ENCODE data around the gene ZFYVE9.

Gene ZFYVE9

GRCh38 chr1:52352690-52353089, 210.8 kb downstream of the ZFYVE9 start:
- Histone ChIP-seq H3K4me1 (ENCODE audit: insufficient read depth, poor library complexity, severe bottlenecking) (no peaks in the 10 kb centered on the region), H3K9me3 (ENCODE audit: severe bottlenecking) (no peaks in the 10 kb centered on the region), H3K27me3 (ENCODE audit: insufficient read depth, poor library complexity, severe bottlenecking) (no peaks in the 10 kb centered on the region), H3K36me3 (ENCODE audit: low read depth) (peaks cover 66% of the 10 kb centered on the region), H3K27ac (ENCODE audit: poor library complexity, severe bottlenecking) (no peak overlapping the region), H3K4me3 (ENCODE audit: severe bottlenecking) (no peak overlapping the region)
- ATAC-seq (ENCODE audit: low read depth) = no peak
- no peak for DNase-seq (ENCODE audit: low spot score)
- no peak for TF ChIP-seq CTCF (IDR thresholded peaks at IDR 0.05; ENCODE audit: poor library complexity, severe bottlenecking)

GRCh38 chr1:52355436-52355835, 213.5 kb downstream of the ZFYVE9 start:
- Histone ChIP-seq H3K27me3 (ENCODE audit: insufficient read depth, poor library complexity, severe bottlenecking) (no peaks in the 10 kb centered on the region), H3K4me1 (ENCODE audit: insufficient read depth, poor library complexity, severe bottlenecking) (no peaks in the 10 kb centered on the region), H3K4me3 (ENCODE audit: severe bottlenecking) (no peak overlapping the region), H3K27ac (ENCODE audit: poor library complexity, severe bottlenecking) (no peak overlapping the region), H3K36me3 (ENCODE audit: low read depth) (peaks cover 89% of the 10 kb centered on the region), H3K9me3 (ENCODE audit: severe bottlenecking) (no peaks in the 10 kb centered on the region)
- TF ChIP-seq CTCF (IDR thresholded peaks at IDR 0.05; ENCODE audit: poor library complexity, severe bottlenecking) = no peak
- ATAC-seq (ENCODE audit: low read depth) (no peak), DNase-seq (ENCODE audit: low spot score) (no peak)

GRCh38 chr1:52355847-52356505, 214.1 kb downstream of the ZFYVE9 start:
- ATAC-seq (ENCODE audit: low read depth) (no peak), DNase-seq (ENCODE audit: low spot score) (no peak)
- Histone ChIP-seq H3K9me3 (ENCODE audit: severe bottlenecking) (no peaks in the 10 kb centered on the region), H3K4me1 (ENCODE audit: insufficient read depth, poor library complexity, severe bottlenecking) (no peaks in the 10 kb centered on the region), H3K4me3 (ENCODE audit: severe bottlenecking) (no peak overlapping the region), H3K36me3 (ENCODE audit: low read depth) (peaks cover 89% of the 10 kb centered on the region), H3K27me3 (ENCODE audit: insufficient read depth, poor library complexity, severe bottlenecking) (no peaks in the 10 kb centered on the region), H3K27ac (ENCODE audit: poor library complexity, severe bottlenecking) (no peak overlapping the region)
- TF ChIP-seq CTCF (IDR thresholded peaks at IDR 0.05; ENCODE audit: poor library complexity, severe bottlenecking) = no peak

DNA sequence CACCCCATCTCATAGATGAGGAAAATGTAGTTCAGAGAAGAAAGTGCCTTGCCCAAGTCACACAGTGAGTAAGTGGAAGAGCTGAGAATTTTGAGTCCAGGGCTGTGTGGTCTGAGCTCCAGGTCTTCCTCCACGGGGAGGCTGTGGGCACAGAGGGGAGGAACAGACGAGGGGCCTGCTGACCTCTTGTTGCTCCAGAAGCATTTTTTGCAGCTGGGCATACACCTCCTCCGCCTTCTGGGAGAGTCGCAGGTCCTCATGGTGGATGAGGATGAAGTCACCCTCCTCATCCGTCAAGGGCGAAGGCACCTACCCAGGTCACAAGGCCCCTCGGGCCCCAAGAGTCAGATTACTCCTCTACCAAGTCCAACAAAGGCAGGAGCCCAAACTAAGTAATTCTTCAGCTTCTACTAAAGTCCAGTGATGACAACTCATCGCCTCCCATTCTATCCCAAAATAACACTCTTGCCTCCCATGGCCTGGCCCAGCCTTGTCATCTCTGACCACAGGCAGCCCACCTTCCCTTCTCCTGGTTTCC, 215.0 kb downstream of the ZFYVE9 start:
- H3K27ac ChIP-seq (ENCODE audit: poor library complexity, severe bottlenecking) = no peak overlapping the region
- ATAC-seq (ENCODE audit: low read depth) (no peak), DNase-seq (ENCODE audit: low spot score) (no peak)
- H3K4me1 ChIP-seq (ENCODE audit: insufficient read depth, poor library complexity, severe bottlenecking) = no peaks in the 10 kb centered on the region
- no peak for TF ChIP-seq CTCF (IDR thresholded peaks at IDR 0.05; ENCODE audit: poor library complexity, severe bottlenecking)
- H3K4me3 ChIP-seq (ENCODE audit: severe bottlenecking) = no peak overlapping the region
- H3K9me3 ChIP-seq (ENCODE audit: severe bottlenecking) = no peaks in the 10 kb centered on the region
- H3K27me3 ChIP-seq (ENCODE audit: insufficient read depth, poor library complexity, severe bottlenecking) = no peaks in the 10 kb centered on the region
- peaks cover 92% of the 10 kb centered on the region for H3K36me3 ChIP-seq (ENCODE audit: low read depth)

DNA sequence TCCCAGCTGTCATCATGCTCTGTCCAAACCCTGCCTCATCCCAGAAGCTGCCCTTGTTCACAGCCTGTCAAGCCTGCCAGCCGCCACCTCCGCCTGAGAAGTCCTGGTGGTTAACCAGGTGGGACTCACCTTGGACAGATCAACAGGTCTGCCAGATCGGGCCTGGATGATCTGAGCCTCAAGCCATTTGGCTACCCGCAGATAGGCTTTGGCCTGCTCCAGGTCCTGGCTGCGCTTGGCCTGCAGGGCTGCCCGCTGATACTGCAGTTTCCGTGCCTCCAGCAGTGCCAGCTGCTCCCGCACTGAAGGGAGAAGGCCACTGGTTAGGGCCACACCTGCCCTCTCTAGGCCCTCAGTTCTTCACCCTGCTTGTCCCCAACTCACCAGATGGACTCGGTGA, 215.5 kb downstream of the ZFYVE9 start:
- H3K4me3 ChIP-seq (ENCODE audit: severe bottlenecking) = no peak overlapping the region
- DNase-seq (ENCODE audit: low spot score) (no peak), ATAC-seq (ENCODE audit: low read depth) (no peak)
- H3K27ac ChIP-seq (ENCODE audit: poor library complexity, severe bottlenecking) = no peak overlapping the region
- no peaks in the 10 kb centered on the region for H3K4me1 ChIP-seq (ENCODE audit: insufficient read depth, poor library complexity, severe bottlenecking)
- no peaks in the 10 kb centered on the region for H3K9me3 ChIP-seq (ENCODE audit: severe bottlenecking)
- H3K36me3 ChIP-seq (ENCODE audit: low read depth) = peaks cover 97% of the 10 kb centered on the region
- TF ChIP-seq CTCF (IDR thresholded peaks at IDR 0.05; ENCODE audit: poor library complexity, severe bottlenecking) = no peak
- no peaks in the 10 kb centered on the region for H3K27me3 ChIP-seq (ENCODE audit: insufficient read depth, poor library complexity, severe bottlenecking)

All from RWPE2 (cell line).